Activated CD8-positive, alpha-beta memory T cell treated with anti-CD3 and anti-CD28 coated beads, Interleukin-2, amount 50 U/mL, for 1 hour (primary cell): Measurements from ENCODE around the gene PTPRO.

Experiments
- DNase-seq: peaks from one replicate; pipeline ENCODE4 v3.0.0-alpha.2; 2020; ENCODE audit errors: extremely low read depth

PTPRO gene

GRCh38 chr12:15350643-15351042, 28.3 kb downstream of the PTPRO start:
- no peak for DNase-seq

- DNase-seq: no peak
These were observed 33.5 kb downstream of the PTPRO start for GRCh38 chr12:15355766-15356165.

GRCh38 chr12:15356951-15357364, 34.6 kb downstream of the PTPRO start:
- DNase-seq: no peak

GRCh38 chr12:15364221-15365160, 42.2 kb downstream of the PTPRO start:
- DNase-seq: no peak

GRCh38 chr12:15368812-15369211, 46.5 kb downstream of the PTPRO start:
- no peak for DNase-seq

GRCh38 chr12:15372352-15372751, 50.0 kb downstream of the PTPRO start:
- no peak for DNase-seq

GRCh38 chr12:15387772-15388171, 65.5 kb downstream of the PTPRO start:
- no peak for DNase-seq

- DNase-seq: no peak
These were observed 67.3 kb downstream of the PTPRO start for GRCh38 chr12:15389561-15389960.

- DNase-seq: no peak
These were observed 70.7 kb downstream of the PTPRO start for GRCh38 chr12:15393037-15393436.

- DNase-seq: no peak
These were observed 71.7 kb downstream of the PTPRO start for GRCh38 chr12:15393995-15394394.

GRCh38 chr12:15404485-15404884, 82.2 kb downstream of the PTPRO start:
- no peak for DNase-seq

- DNase-seq: no peak
These were observed 83.3 kb downstream of the PTPRO start for GRCh38 chr12:15405606-15406005.

GRCh38 chr12:15407025-15407424, 84.7 kb downstream of the PTPRO start:
- no peak for DNase-seq

GRCh38 chr12:15411842-15412241, 89.5 kb downstream of the PTPRO start:
- no peak for DNase-seq

GRCh38 chr12:15417691-15418090, 95.4 kb downstream of the PTPRO start:
- DNase-seq: no peak

- no peak for DNase-seq
These were observed 101.3 kb downstream of the PTPRO start for GRCh38 chr12:15423629-15424028.

- no peak for DNase-seq
These were observed 105.6 kb downstream of the PTPRO start for GRCh38 chr12:15427913-15428312.

GRCh38 chr12:15428632-15429031, 106.3 kb downstream of the PTPRO start:
- DNase-seq: no peak

- DNase-seq: no peak
These were observed 107.0 kb downstream of the PTPRO start for GRCh38 chr12:15429262-15429661.

- no peak for DNase-seq
These were observed 113.3 kb downstream of the PTPRO start for GRCh38 chr12:15435597-15435996.

GRCh38 chr12:15439459-15439858, 117.2 kb downstream of the PTPRO start:
- no peak for DNase-seq

GRCh38 chr12:15443050-15443449, 120.7 kb downstream of the PTPRO start:
- DNase-seq: no peak

- no peak for DNase-seq
These were observed 121.3 kb downstream of the PTPRO start for GRCh38 chr12:15443611-15444010.

GRCh38 chr12:15444523-15444922, 122.2 kb downstream of the PTPRO start:
- DNase-seq: no peak
